Measurements from ENCODE around the gene BMP6.

BMP6 gene

GRCh38 chr6:7693827-7694226, 32.1 kb upstream of the BMP6 start:
- H3K4me3 ChIP-seq (ENCODE audit: low read depth, low read length): no peak overlapping the region
- no peaks in the 10 kb centered on the region for H3K9me3 ChIP-seq (ENCODE audit: control insufficient read depth, insufficient read depth, low read length)
- no peaks in the 10 kb centered on the region for H3K27me3 ChIP-seq (ENCODE audit: control insufficient read depth, insufficient read depth, low read length)
- H3K4me1 ChIP-seq (ENCODE audit: control insufficient read depth, insufficient read depth, low read length): peaks cover 7% of the 10 kb centered on the region
- no peaks in the 10 kb centered on the region for H3K36me3 ChIP-seq (ENCODE audit: control insufficient read depth, insufficient read depth, low read length)
- H3K9ac ChIP-seq (ENCODE audit: low read depth, low read length): no peak overlapping the region

- Histone ChIP-seq H3K36me3 (ENCODE audit: control insufficient read depth, insufficient read depth, low read length) (no peaks in the 10 kb centered on the region), H3K4me3 (ENCODE audit: low read depth, low read length) (no peak overlapping the region), H3K4me1 (ENCODE audit: control insufficient read depth, insufficient read depth, low read length) (peaks cover 7% of the 10 kb centered on the region), H3K9me3 (ENCODE audit: control insufficient read depth, insufficient read depth, low read length) (no peaks in the 10 kb centered on the region), H3K9ac (ENCODE audit: low read depth, low read length) (no peak overlapping the region), H3K27me3 (ENCODE audit: control insufficient read depth, insufficient read depth, low read length) (no peaks in the 10 kb centered on the region)
These were observed 29.8 kb upstream of the BMP6 start for GRCh38 chr6:7696061-7696460.

- Histone ChIP-seq H3K9me3 (ENCODE audit: control insufficient read depth, insufficient read depth, low read length) (no peaks in the 10 kb centered on the region), H3K4me1 (ENCODE audit: control insufficient read depth, insufficient read depth, low read length) (no peaks in the 10 kb centered on the region), H3K4me3 (ENCODE audit: low read depth, low read length) (no peak overlapping the region), H3K9ac (ENCODE audit: low read depth, low read length) (no peak overlapping the region), H3K27me3 (ENCODE audit: control insufficient read depth, insufficient read depth, low read length) (no peaks in the 10 kb centered on the region), H3K36me3 (ENCODE audit: control insufficient read depth, insufficient read depth, low read length) (no peaks in the 10 kb centered on the region)
These were observed 28.5 kb upstream of the BMP6 start for GRCh38 chr6:7697432-7697819.

- Histone ChIP-seq H3K9ac (ENCODE audit: low read depth, low read length) (no peak overlapping the region), H3K4me1 (ENCODE audit: control insufficient read depth, insufficient read depth, low read length) (no peaks in the 10 kb centered on the region), H3K27me3 (ENCODE audit: control insufficient read depth, insufficient read depth, low read length) (no peaks in the 10 kb centered on the region), H3K36me3 (ENCODE audit: control insufficient read depth, insufficient read depth, low read length) (no peaks in the 10 kb centered on the region), H3K9me3 (ENCODE audit: control insufficient read depth, insufficient read depth, low read length) (no peaks in the 10 kb centered on the region), H3K4me3 (ENCODE audit: low read depth, low read length) (no peak overlapping the region)
These were observed 27.9 kb upstream of the BMP6 start for GRCh38 chr6:7697820-7698623.

GRCh38 chr6:7701212-7701834, 24.6 kb upstream of the BMP6 start:
- Histone ChIP-seq H3K9ac (ENCODE audit: low read depth, low read length) (no peak overlapping the region), H3K36me3 (ENCODE audit: control insufficient read depth, insufficient read depth, low read length) (no peaks in the 10 kb centered on the region), H3K4me1 (ENCODE audit: control insufficient read depth, insufficient read depth, low read length) (no peaks in the 10 kb centered on the region), H3K4me3 (ENCODE audit: low read depth, low read length) (no peak overlapping the region), H3K27me3 (ENCODE audit: control insufficient read depth, insufficient read depth, low read length) (no peaks in the 10 kb centered on the region), H3K9me3 (ENCODE audit: control insufficient read depth, insufficient read depth, low read length) (no peaks in the 10 kb centered on the region)

GRCh38 chr6:7703148-7703680, 22.7 kb upstream of the BMP6 start:
- H3K9me3 ChIP-seq (ENCODE audit: control insufficient read depth, insufficient read depth, low read length): no peaks in the 10 kb centered on the region
- H3K4me3 ChIP-seq (ENCODE audit: low read depth, low read length): no peak overlapping the region
- no peaks in the 10 kb centered on the region for H3K4me1 ChIP-seq (ENCODE audit: control insufficient read depth, insufficient read depth, low read length)
- no peak overlapping the region for H3K9ac ChIP-seq (ENCODE audit: low read depth, low read length)
- H3K27me3 ChIP-seq (ENCODE audit: control insufficient read depth, insufficient read depth, low read length): no peaks in the 10 kb centered on the region
- no peaks in the 10 kb centered on the region for H3K36me3 ChIP-seq (ENCODE audit: control insufficient read depth, insufficient read depth, low read length)

- no peak overlapping the region for H3K4me3 ChIP-seq (ENCODE audit: low read depth, low read length)
- H3K4me1 ChIP-seq (ENCODE audit: control insufficient read depth, insufficient read depth, low read length): no peaks in the 10 kb centered on the region
- no peaks in the 10 kb centered on the region for H3K9me3 ChIP-seq (ENCODE audit: control insufficient read depth, insufficient read depth, low read length)
- H3K9ac ChIP-seq (ENCODE audit: low read depth, low read length): no peak overlapping the region
- H3K27me3 ChIP-seq (ENCODE audit: control insufficient read depth, insufficient read depth, low read length): no peaks in the 10 kb centered on the region
- no peaks in the 10 kb centered on the region for H3K36me3 ChIP-seq (ENCODE audit: control insufficient read depth, insufficient read depth, low read length)
These were observed 20.4 kb upstream of the BMP6 start for GRCh38 chr6:7705483-7705882.

- Histone ChIP-seq H3K4me1 (ENCODE audit: control insufficient read depth, insufficient read depth, low read length) (no peaks in the 10 kb centered on the region), H3K27me3 (ENCODE audit: control insufficient read depth, insufficient read depth, low read length) (no peaks in the 10 kb centered on the region), H3K36me3 (ENCODE audit: control insufficient read depth, insufficient read depth, low read length) (no peaks in the 10 kb centered on the region), H3K4me3 (ENCODE audit: low read depth, low read length) (no peak overlapping the region), H3K9me3 (ENCODE audit: control insufficient read depth, insufficient read depth, low read length) (no peaks in the 10 kb centered on the region), H3K9ac (ENCODE audit: low read depth, low read length) (no peak overlapping the region)
These were observed 19.6 kb upstream of the BMP6 start for GRCh38 chr6:7706269-7706668.

- Histone ChIP-seq H3K9ac (ENCODE audit: low read depth, low read length) (no peak overlapping the region), H3K27me3 (ENCODE audit: control insufficient read depth, insufficient read depth, low read length) (no peaks in the 10 kb centered on the region), H3K36me3 (ENCODE audit: control insufficient read depth, insufficient read depth, low read length) (no peaks in the 10 kb centered on the region), H3K9me3 (ENCODE audit: control insufficient read depth, insufficient read depth, low read length) (no peaks in the 10 kb centered on the region), H3K4me3 (ENCODE audit: low read depth, low read length) (no peak overlapping the region), H3K4me1 (ENCODE audit: control insufficient read depth, insufficient read depth, low read length) (no peaks in the 10 kb centered on the region)
These were observed 18.1 kb upstream of the BMP6 start for GRCh38 chr6:7707787-7708186.

- Histone ChIP-seq H3K4me1 (ENCODE audit: control insufficient read depth, insufficient read depth, low read length) (no peaks in the 10 kb centered on the region), H3K27me3 (ENCODE audit: control insufficient read depth, insufficient read depth, low read length) (peaks cover 22% of the 10 kb centered on the region), H3K4me3 (ENCODE audit: low read depth, low read length) (no peak overlapping the region), H3K9me3 (ENCODE audit: control insufficient read depth, insufficient read depth, low read length) (no peaks in the 10 kb centered on the region), H3K36me3 (ENCODE audit: control insufficient read depth, insufficient read depth, low read length) (no peaks in the 10 kb centered on the region), H3K9ac (ENCODE audit: low read depth, low read length) (no peak overlapping the region)
These were observed 6.5 kb upstream of the BMP6 start for GRCh38 chr6:7719364-7719850.

- Histone ChIP-seq H3K27me3 (ENCODE audit: control insufficient read depth, insufficient read depth, low read length) (peaks cover 31% of the 10 kb centered on the region), H3K9me3 (ENCODE audit: control insufficient read depth, insufficient read depth, low read length) (no peaks in the 10 kb centered on the region), H3K4me3 (ENCODE audit: low read depth, low read length) (no peak overlapping the region), H3K9ac (ENCODE audit: low read depth, low read length) (no peak overlapping the region), H3K4me1 (ENCODE audit: control insufficient read depth, insufficient read depth, low read length) (no peaks in the 10 kb centered on the region), H3K36me3 (ENCODE audit: control insufficient read depth, insufficient read depth, low read length) (no peaks in the 10 kb centered on the region)
These were observed 5.6 kb upstream of the BMP6 start for GRCh38 chr6:7720346-7720745.

- Histone ChIP-seq H3K36me3 (ENCODE audit: control insufficient read depth, insufficient read depth, low read length) (no peaks in the 10 kb centered on the region), H3K27me3 (ENCODE audit: control insufficient read depth, insufficient read depth, low read length) (peaks cover 43% of the 10 kb centered on the region), H3K4me1 (ENCODE audit: control insufficient read depth, insufficient read depth, low read length) (no peaks in the 10 kb centered on the region), H3K9me3 (ENCODE audit: control insufficient read depth, insufficient read depth, low read length) (no peaks in the 10 kb centered on the region), H3K4me3 (ENCODE audit: low read depth, low read length) (no peak overlapping the region), H3K9ac (ENCODE audit: low read depth, low read length) (no peak overlapping the region)
These were observed 4.2 kb upstream of the BMP6 start for GRCh38 chr6:7721649-7722048.

Measured in iPS-15b (cell line).